Nephron progenitor cell (in vitro differentiated cells): ENCODE data around the gene SGCA.
A peak's percentile ranks its signal among the peaks of the same experiment; 100 is the strongest.

Experiments
- DNase-seq: peaks from one replicate; pipeline ENCODE4 v3.0.0; 2021
- H3K27ac Mint-ChIP-seq: 2 replicates; pipeline ENCODE4 v1.8.0; 2021; ENCODE audit warnings: mild to moderate bottlenecking, moderate library complexity, mixed read lengths
- H3K27me3 Mint-ChIP-seq: 2 replicates; pipeline ENCODE4 v1.8.0; 2021; ENCODE audit warnings: mild to moderate bottlenecking, low read depth, mixed read lengths; ENCODE audit not compliant: poor library complexity
- H3K36me3 Mint-ChIP-seq: 2 replicates; pipeline ENCODE4 v1.8.0; 2021; ENCODE audit warnings: low read depth, mixed read lengths
- H3K4me1 Mint-ChIP-seq: 2 replicates; pipeline ENCODE4 v1.8.0; 2021; ENCODE audit warnings: mixed read lengths
- H3K4me3 Mint-ChIP-seq: 2 replicates; pipeline ENCODE4 v1.8.0; 2021; ENCODE audit warnings: mild to moderate bottlenecking, moderate library complexity, mixed read lengths
- H3K9me3 Mint-ChIP-seq: 2 replicates; pipeline ENCODE4 v1.8.0; 2021; ENCODE audit warnings: mild to moderate bottlenecking, moderate library complexity, mixed read lengths
- TF ChIP-seq, protein P1 (sequence below): fragments of 200-600 bp; sonication (generic); IDR thresholded peaks from 2 replicates; pipeline ENCODE4 v1.5.0; 2021; ENCODE audit warnings: antibody characterized with exemption

SGCA gene

DNA sequence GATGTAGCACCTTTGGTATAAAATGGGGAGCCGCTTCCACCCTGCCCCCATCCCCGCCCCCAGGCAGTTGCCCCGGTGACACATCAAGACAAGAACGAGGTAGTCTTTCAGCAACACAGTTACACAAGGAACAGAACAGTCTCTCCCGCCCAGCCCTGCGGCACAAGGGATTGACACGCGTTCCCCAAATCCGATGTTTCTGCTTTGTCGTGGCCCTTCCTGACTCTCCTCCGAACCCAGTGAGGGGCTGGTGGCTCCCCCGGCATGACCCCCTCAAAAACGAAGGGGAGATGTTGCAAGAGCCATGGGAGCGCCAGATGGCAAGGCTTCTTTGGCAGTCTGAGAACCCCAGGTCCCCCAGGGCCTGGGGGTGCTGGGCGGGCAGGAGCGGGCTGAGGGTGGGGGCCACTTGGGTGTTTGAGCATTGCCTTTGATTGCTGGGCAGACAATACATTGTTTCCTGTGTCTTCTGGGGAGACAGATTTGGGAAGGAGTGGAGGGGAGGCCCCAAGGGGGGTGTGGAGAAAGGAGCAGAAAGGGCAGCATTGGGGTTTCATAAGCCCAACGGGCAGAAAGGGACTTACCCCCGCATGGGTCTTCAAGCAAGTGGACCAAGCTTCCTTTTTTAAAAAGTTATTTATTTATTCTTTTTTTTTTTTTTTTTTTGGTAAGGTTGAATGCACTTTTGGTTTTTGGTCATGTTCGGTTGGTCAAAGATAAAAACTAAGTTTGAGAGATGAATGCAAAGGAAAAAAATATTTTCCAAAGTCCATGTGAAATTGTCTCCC, 19.0 kb downstream of the SGCA start:
- Mint-ChIP-seq H3K36me3 (peaks cover 29% of the 10 kb centered on the region), H3K27ac (peak overlapping the region; percentile 16), H3K4me1 (peaks cover 56% of the 10 kb centered on the region), H3K27me3 (peaks cover 4% of the 10 kb centered on the region), H3K4me3 (no peak overlapping the region), H3K9me3 (no peaks in the 10 kb centered on the region)
- DNase-seq: no peak
- TF ChIP-seq, protein P1, sequence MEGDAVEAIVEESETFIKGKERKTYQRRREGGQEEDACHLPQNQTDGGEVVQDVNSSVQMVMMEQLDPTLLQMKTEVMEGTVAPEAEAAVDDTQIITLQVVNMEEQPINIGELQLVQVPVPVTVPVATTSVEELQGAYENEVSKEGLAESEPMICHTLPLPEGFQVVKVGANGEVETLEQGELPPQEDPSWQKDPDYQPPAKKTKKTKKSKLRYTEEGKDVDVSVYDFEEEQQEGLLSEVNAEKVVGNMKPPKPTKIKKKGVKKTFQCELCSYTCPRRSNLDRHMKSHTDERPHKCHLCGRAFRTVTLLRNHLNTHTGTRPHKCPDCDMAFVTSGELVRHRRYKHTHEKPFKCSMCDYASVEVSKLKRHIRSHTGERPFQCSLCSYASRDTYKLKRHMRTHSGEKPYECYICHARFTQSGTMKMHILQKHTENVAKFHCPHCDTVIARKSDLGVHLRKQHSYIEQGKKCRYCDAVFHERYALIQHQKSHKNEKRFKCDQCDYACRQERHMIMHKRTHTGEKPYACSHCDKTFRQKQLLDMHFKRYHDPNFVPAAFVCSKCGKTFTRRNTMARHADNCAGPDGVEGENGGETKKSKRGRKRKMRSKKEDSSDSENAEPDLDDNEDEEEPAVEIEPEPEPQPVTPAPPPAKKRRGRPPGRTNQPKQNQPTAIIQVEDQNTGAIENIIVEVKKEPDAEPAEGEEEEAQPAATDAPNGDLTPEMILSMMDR: no peak

DNA sequence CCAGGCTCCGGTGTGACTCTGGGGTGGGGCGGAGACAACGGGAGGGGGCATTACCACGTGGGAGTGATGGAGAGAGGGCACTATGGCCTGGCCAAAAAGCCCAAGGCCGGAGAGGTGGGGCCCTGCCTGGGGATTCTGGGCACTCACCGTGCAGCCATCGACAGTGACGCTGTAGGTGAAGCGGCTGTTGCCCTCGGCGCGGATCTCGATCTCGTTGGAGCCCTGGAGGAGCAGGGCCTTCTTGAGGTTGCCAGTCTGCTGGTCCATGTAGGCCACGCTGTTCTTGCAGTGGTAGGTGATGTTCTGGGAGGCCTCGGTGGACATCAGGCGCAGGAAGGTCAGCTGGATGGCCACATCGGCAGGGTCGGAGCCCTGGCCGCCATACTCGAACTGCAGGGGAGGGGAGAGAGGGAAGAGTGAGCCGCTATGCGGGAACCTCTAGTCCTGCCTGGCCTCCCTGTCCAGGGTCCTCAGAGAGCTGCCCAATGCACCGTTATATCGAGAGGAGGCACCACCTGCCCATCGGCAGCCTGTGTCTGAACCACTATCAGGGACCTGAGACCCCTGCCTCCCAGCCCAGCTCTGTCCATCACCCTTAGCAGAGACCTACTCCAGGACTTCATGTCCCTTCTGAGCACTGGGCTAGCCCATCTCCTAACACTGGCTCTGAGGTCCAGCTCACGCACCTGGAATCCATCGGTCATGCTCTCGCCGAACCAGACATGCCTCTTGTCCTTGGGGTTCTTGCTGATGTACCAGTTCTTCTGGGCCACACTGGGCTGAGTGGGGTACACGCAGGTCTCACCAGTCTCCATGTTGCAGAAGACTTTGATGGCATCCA, 20.0 kb downstream of the SGCA start:
- Mint-ChIP-seq H3K4me3 (no peak overlapping the region), H3K36me3 (peaks cover 31% of the 10 kb centered on the region), H3K4me1 (peaks cover 46% of the 10 kb centered on the region), H3K27me3 (peaks cover 4% of the 10 kb centered on the region), H3K9me3 (no peaks in the 10 kb centered on the region), H3K27ac (no peak overlapping the region)
- no peak for DNase-seq
- TF ChIP-seq, protein P1: no peak

DNA sequence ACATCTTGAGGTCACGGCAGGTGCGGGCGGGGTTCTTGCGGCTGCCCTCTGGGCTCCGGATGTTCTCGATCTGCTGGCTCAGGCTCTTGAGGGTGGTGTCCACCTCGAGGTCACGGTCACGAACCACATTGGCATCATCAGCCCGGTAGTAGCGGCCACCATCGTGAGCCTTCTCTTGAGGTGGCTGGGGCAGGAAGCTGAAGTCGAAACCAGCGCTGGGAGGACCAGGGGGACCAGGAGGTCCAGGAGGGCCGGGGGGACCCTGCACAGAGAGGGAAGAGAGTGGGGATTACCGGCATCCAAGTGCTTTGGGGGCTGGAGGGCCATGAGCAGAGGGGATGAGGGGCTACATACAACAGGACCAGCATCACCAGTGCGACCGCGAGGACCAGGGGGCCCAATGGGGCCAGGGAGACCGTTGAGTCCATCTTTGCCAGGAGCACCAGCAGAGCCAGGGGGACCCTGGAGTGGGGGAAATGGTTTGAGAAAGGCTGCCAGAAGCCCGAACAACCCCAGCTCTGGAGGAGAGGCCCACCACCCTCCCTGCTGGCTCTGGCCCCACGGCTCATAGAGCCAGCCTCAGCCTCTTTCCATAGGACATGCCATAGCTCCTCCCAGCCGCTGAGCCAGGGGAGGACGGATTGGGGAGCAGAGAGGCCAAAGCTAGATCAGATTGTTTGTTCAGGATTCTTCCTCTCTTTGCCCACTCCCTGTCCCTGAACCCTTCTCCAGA, 21.0 kb downstream of the SGCA start:
- H3K4me1 Mint-ChIP-seq: peaks cover 36% of the 10 kb centered on the region
- H3K27ac Mint-ChIP-seq: peak overlapping the region; percentile 39
- H3K36me3 Mint-ChIP-seq: peaks cover 34% of the 10 kb centered on the region
- DNase-seq: no peak
- TF ChIP-seq, protein P1: no peak
- peaks cover 4% of the 10 kb centered on the region for H3K27me3 Mint-ChIP-seq
- H3K9me3 Mint-ChIP-seq: no peaks in the 10 kb centered on the region
- H3K4me3 Mint-ChIP-seq: no peak overlapping the region

DNA sequence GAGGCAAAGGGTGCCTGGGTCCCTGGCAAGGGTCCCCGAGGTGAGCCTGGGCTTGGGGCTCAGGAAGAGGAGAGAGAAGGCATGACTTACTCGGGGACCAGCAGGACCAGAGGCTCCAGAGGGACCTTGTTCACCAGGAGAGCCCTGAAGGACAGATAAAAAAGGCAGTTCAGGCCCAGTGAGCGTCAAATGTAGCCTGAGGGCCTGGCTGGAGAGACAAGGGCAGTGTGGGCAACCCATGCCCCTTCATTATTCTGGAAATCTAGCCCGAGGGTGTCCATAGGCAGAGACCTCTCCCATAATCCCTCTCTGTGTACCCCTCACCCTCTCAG, 21.6 kb downstream of the SGCA start:
- Mint-ChIP-seq H3K4me1 (peaks cover 34% of the 10 kb centered on the region), H3K4me3 (no peak overlapping the region), H3K36me3 (peaks cover 34% of the 10 kb centered on the region), H3K27me3 (no peaks in the 10 kb centered on the region), H3K27ac (peak overlapping the region; percentile 39), H3K9me3 (no peaks in the 10 kb centered on the region)
- TF ChIP-seq, protein P1: no peak
- no peak for DNase-seq

DNA sequence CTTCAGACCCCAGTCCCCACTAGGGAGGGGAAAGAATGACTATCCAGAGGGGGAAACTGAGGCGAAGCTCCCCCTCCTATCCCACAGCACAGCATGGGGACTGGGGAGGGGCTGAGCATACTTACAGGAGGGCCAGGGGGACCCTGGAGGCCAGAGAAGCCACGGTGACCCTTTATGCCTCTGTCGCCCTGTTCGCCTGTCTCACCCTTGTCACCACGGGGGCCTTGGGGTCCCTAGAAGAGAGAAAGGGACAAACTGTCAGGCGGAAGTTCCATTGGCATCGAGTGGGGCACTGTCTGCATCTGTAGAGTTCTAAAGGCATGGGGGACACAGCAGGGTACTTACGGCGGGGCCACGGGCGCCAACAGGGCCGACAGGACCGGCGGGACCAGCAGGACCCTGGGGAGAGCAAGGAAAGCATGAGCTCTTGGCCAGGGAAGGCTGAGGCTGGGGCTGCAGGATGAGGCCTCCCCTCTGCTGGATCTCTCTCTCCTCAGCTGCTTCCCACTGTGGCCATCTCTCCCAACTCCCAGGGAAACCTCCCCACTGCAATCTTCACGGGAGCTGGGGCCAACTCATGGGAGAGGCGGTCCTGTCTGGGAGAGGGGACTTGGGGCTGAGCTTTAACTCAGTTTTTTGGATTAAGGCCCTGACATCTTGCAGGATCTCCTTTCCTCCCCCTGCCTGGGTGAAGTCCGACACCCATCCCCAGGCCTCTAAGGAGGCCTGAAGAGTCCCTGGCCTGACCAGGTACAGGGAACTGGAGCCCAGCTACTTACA, 22.1 kb downstream of the SGCA start:
- TF ChIP-seq, protein P1: no peak
- Mint-ChIP-seq H3K27me3 (no peaks in the 10 kb centered on the region), H3K9me3 (no peaks in the 10 kb centered on the region), H3K36me3 (peaks cover 34% of the 10 kb centered on the region), H3K4me3 (no peak overlapping the region), H3K27ac (peak overlapping the region; percentile 68), H3K4me1 (peaks cover 29% of the 10 kb centered on the region)
- no peak for DNase-seq
